ENCODE data around the gene NTM. TPM values are rescaled to one million over a fixed set of nuclear protein-coding genes. Genes with fewer than 3 reads are reported as not detected.

The NTM gene
- total RNA-seq, 1 donor from 2014 or later: 82.7 TPM

GRCh38 chr11:132205006-132205405 lies 834.6 kb downstream of the NTM start:
- peaks cover 5% of the 10 kb centered on the region for H3K9me3 Mint-ChIP-seq (ENCODE audit: unreplicated experiment)
- no peak for DNase-seq (ENCODE audit: extremely low spot score, unreplicated experiment)
- no peak overlapping the region for H3K27ac Mint-ChIP-seq (ENCODE audit: unreplicated experiment)
- H3K27me3 Mint-ChIP-seq (ENCODE audit: unreplicated experiment): no peaks in the 10 kb centered on the region
- peaks cover 6% of the 10 kb centered on the region for H3K4me1 Mint-ChIP-seq (ENCODE audit: unreplicated experiment)
- TF ChIP-seq CTCF (IDR thresholded peaks at IDR 0.05): no peak
- H3K4me3 Mint-ChIP-seq (ENCODE audit: unreplicated experiment): no peak overlapping the region
- no peaks in the 10 kb centered on the region for H3K36me3 Mint-ChIP-seq (ENCODE audit: unreplicated experiment)

- no peak for DNase-seq (ENCODE audit: extremely low spot score, unreplicated experiment)
- Mint-ChIP-seq H3K27ac (ENCODE audit: unreplicated experiment) (no peak overlapping the region), H3K4me1 (ENCODE audit: unreplicated experiment) (peaks cover 6% of the 10 kb centered on the region), H3K36me3 (ENCODE audit: unreplicated experiment) (no peaks in the 10 kb centered on the region), H3K9me3 (ENCODE audit: unreplicated experiment) (peaks cover 5% of the 10 kb centered on the region), H3K4me3 (ENCODE audit: unreplicated experiment) (no peak overlapping the region), H3K27me3 (ENCODE audit: unreplicated experiment) (no peaks in the 10 kb centered on the region)
- no peak for TF ChIP-seq CTCF (IDR thresholded peaks at IDR 0.05)
Measured at GRCh38 chr11:132205496-132205895, 835.1 kb downstream of the NTM start.

- no peak overlapping the region for H3K27ac Mint-ChIP-seq (ENCODE audit: unreplicated experiment)
- no peak for DNase-seq (ENCODE audit: extremely low spot score, unreplicated experiment)
- peaks cover 6% of the 10 kb centered on the region for H3K4me1 Mint-ChIP-seq (ENCODE audit: unreplicated experiment)
- no peak overlapping the region for H3K4me3 Mint-ChIP-seq (ENCODE audit: unreplicated experiment)
- H3K9me3 Mint-ChIP-seq (ENCODE audit: unreplicated experiment): peaks cover 5% of the 10 kb centered on the region
- no peaks in the 10 kb centered on the region for H3K27me3 Mint-ChIP-seq (ENCODE audit: unreplicated experiment)
- no peak for TF ChIP-seq CTCF (IDR thresholded peaks at IDR 0.05)
- H3K36me3 Mint-ChIP-seq (ENCODE audit: unreplicated experiment): no peaks in the 10 kb centered on the region
Measured at GRCh38 chr11:132206993-132207392, 836.6 kb downstream of the NTM start.

- Mint-ChIP-seq H3K27me3 (ENCODE audit: unreplicated experiment) (no peaks in the 10 kb centered on the region), H3K4me1 (ENCODE audit: unreplicated experiment) (peaks cover 2% of the 10 kb centered on the region), H3K36me3 (ENCODE audit: unreplicated experiment) (no peaks in the 10 kb centered on the region), H3K9me3 (ENCODE audit: unreplicated experiment) (peaks cover 5% of the 10 kb centered on the region), H3K4me3 (ENCODE audit: unreplicated experiment) (no peak overlapping the region), H3K27ac (ENCODE audit: unreplicated experiment) (no peak overlapping the region)
- DNase-seq (ENCODE audit: extremely low spot score, unreplicated experiment): no peak
- TF ChIP-seq CTCF (IDR thresholded peaks at IDR 0.05): no peak
Measured at GRCh38 chr11:132208477-132209055, 838.2 kb downstream of the NTM start.

GRCh38 chr11:132211479-132211878 lies 841.1 kb downstream of the NTM start:
- Mint-ChIP-seq H3K4me3 (ENCODE audit: unreplicated experiment) (no peak overlapping the region), H3K27ac (ENCODE audit: unreplicated experiment) (no peak overlapping the region), H3K4me1 (ENCODE audit: unreplicated experiment) (peaks cover 2% of the 10 kb centered on the region), H3K27me3 (ENCODE audit: unreplicated experiment) (no peaks in the 10 kb centered on the region), H3K36me3 (ENCODE audit: unreplicated experiment) (peaks cover 3% of the 10 kb centered on the region), H3K9me3 (ENCODE audit: unreplicated experiment) (peaks cover 5% of the 10 kb centered on the region)
- TF ChIP-seq CTCF (IDR thresholded peaks at IDR 0.05): no peak
- DNase-seq (ENCODE audit: extremely low spot score, unreplicated experiment): no peak

Measured in osteocyte (in vitro differentiated cells).